Esophagus squamous epithelium (tissue), 4 donors: ENCODE data around the gene HECTD2.

Experiments used
- CTCF ChIP-seq, 6 experiments: fragments of 450-650 bp in 4 of 6; fragments of 200-600 bp in 2 of 6; sonication (generic) in 2 of 6; IDR thresholded peaks; one replicate each; pipeline ENCODE4 v1.5.1; 2016 to 2019; ENCODE audit warnings: antibody characterized with exemption in 6 of 6, mild to moderate bottlenecking in 4 of 6, moderate library complexity in 4 of 6
- POLR2A ChIP-seq, 4 donors: fragments of 450-650 bp; IDR thresholded peaks; one replicate each; pipeline ENCODE4 v1.6.1; 2017; ENCODE audit warnings: antibody characterized with exemption in 4 of 4, mild to moderate bottlenecking in 4 of 4, moderate library complexity in 3 of 4

GRCh38 chr10:91467114-91467513 is 57.0 kb downstream of the HECTD2 start:
- TF ChIP-seq CTCF (IDR thresholded peaks at IDR 0.05) (no peak), POLR2A (IDR thresholded peaks at IDR 0.05) (no peak)
